ENCODE data around the gene UBE2L3.

- TF ChIP-seq, protein P1, sequence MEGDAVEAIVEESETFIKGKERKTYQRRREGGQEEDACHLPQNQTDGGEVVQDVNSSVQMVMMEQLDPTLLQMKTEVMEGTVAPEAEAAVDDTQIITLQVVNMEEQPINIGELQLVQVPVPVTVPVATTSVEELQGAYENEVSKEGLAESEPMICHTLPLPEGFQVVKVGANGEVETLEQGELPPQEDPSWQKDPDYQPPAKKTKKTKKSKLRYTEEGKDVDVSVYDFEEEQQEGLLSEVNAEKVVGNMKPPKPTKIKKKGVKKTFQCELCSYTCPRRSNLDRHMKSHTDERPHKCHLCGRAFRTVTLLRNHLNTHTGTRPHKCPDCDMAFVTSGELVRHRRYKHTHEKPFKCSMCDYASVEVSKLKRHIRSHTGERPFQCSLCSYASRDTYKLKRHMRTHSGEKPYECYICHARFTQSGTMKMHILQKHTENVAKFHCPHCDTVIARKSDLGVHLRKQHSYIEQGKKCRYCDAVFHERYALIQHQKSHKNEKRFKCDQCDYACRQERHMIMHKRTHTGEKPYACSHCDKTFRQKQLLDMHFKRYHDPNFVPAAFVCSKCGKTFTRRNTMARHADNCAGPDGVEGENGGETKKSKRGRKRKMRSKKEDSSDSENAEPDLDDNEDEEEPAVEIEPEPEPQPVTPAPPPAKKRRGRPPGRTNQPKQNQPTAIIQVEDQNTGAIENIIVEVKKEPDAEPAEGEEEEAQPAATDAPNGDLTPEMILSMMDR (IDR thresholded peaks at IDR 0.05; ENCODE audit: borderline replicate concordance, extremely low read depth, low read length, poor library complexity, severe bottlenecking) = peak; percentile 84
- TF ChIP-seq EZH2 (IDR thresholded peaks at IDR 0.05; ENCODE audit: borderline replicate concordance, low read depth, low read length, severe bottlenecking) = no peak
These were observed 75.3 kb downstream of the UBE2L3 start for GRCh38 chr22:21642584-21643448.
